Small intestine (tissue), 7 donors: Measurements from ENCODE around the gene GABRA1. TPM values are rescaled to one million over a fixed set of nuclear protein-coding genes. Genes with fewer than 3 reads are reported as not detected.

Experiments
- DNase-seq, 2 donors: peaks; one replicate each; pipeline versions ENCODE4 v3.0.0 to v3.0.0-alpha.2; 2013
- FAIRE-seq: peaks from 2 replicates; lab custom pipeline; 2012; peaks lifted over from hg19 to GRCh38; lab: Jason Lieb, UNC
- H3K27ac ChIP-seq, 3 donors: one replicate each; pipeline ENCODE4 v1.5.1; 2013; ENCODE audit warnings: low read length in 2 of 3, mild to moderate bottlenecking in 2 of 3, control low read depth in 1 of 3, inconsistent platforms in 1 of 3, low read depth in 1 of 3, moderate library complexity in 1 of 3
- H3K27me3 ChIP-seq, 3 donors: one replicate each; pipeline ENCODE4 v1.6.1; 2013; ENCODE audit warnings: low read length in 3 of 3, inconsistent platforms in 1 of 3; ENCODE audit not compliant: control insufficient read depth in 3 of 3, insufficient read depth in 3 of 3
- H3K36me3 ChIP-seq, 3 donors: one replicate each; pipeline ENCODE4 v1.6.1; 2013; ENCODE audit warnings: low read length in 3 of 3, inconsistent platforms in 1 of 3, low read depth in 1 of 3, mild to moderate bottlenecking in 1 of 3, moderate library complexity in 1 of 3; ENCODE audit not compliant: control insufficient read depth in 3 of 3, insufficient read depth in 2 of 3
- H3K4me1 ChIP-seq, 3 donors: one replicate each; pipeline ENCODE4 v1.6.1; 2013; ENCODE audit warnings: low read length in 2 of 3, inconsistent platforms in 1 of 3, low read depth in 1 of 3, mild to moderate bottlenecking in 1 of 3, moderate library complexity in 1 of 3; ENCODE audit not compliant: control insufficient read depth in 3 of 3, insufficient read depth in 2 of 3
- H3K4me3 ChIP-seq, 3 donors: one replicate each; pipeline ENCODE4 v1.5.1; 2013; ENCODE audit warnings: low read length in 3 of 3, control low read depth in 1 of 3, inconsistent platforms in 1 of 3, low read depth in 1 of 3, mild to moderate bottlenecking in 1 of 3, moderate library complexity in 1 of 3
- H3K9me3 ChIP-seq, 2 donors: one replicate each; pipeline ENCODE4 v1.6.1; 2013; ENCODE audit warnings: low read depth in 1 of 2, low read length in 1 of 2; ENCODE audit not compliant: control insufficient read depth in 2 of 2, insufficient read depth in 1 of 2
- WGBS, 3 donors: extraction: QIAGEN DNeasy Blood & Tissue Kit; methylation state at CpG; one replicate each; pipeline ENCODE4 v1.1.7; 2013; 5-methylcytosine and 5-hydroxymethylcytosine counted together
- polyA plus RNA-seq, 4 donors: library from polyadenylated mRNA; stranded (reverse) in 3 of 4; unstranded in 1 of 4; fragments of 200-250 nt in 3 of 4; fragments of 120-200 nt in 1 of 4; gene quantifications; one replicate each; pipeline versions ENCODE4 v1.2.1 to v1.2.3, GENCODE V29; 2013
- donor health status: healthy with polysubstance abuse.
- donor health status: control.
- donor health status: control.
- donor health status: Bipolar disorder and iron deficiency.
- donor health status: healthy.

The GABRA1 gene
- polyA plus RNA-seq, 4 donors: 0.10 TPM; not detected in 2

DNA sequence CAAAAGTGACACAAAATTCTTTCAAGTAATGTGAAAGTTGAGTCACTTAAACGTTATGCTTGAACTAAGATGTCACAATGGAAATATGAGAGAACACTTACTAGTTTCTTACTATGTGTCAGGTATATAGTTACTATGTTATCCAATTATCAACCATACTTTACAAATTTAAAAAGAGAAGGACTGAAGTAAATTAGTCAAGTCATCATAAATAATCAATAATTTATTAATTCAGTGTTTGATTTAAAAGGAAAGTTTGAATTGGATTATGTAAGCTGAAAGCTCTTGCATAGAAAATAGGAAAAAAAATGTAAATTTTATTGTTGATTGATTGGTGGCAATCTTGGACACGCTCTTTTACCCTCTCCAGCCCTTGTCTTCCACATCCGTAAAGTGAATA lies 76.3 kb downstream of the GABRA1 start:
- DNase-seq (no peak), FAIRE-seq (no peak)
- no peaks in the 10 kb centered on the region for H3K36me3 ChIP-seq
- 79 to 84% (median 79%) methylated on average over 3 of the region's 3 CpGs for WGBS, 3 donors
- H3K27me3 ChIP-seq: no peaks in the 10 kb centered on the region
- H3K4me1 ChIP-seq: no peaks in the 10 kb centered on the region
- H3K9me3 ChIP-seq: peaks cover 0 to 6% of the 10 kb centered on the region in 2 donors
- H3K4me3 ChIP-seq: no peak overlapping the region
- H3K27ac ChIP-seq: no peak overlapping the region

- Histone ChIP-seq H3K4me1 (no peaks in the 10 kb centered on the region), H3K36me3 (no peaks in the 10 kb centered on the region), H3K4me3 (no peak overlapping the region), H3K27me3 (no peaks in the 10 kb centered on the region), H3K9me3 (peaks cover 0 to 6% of the 10 kb centered on the region in 2 donors), H3K27ac (no peak overlapping the region)
- WGBS, 3 donors: 52 to 79% (median 60%) methylated on average over 4 of the region's 4 CpGs
- DNase-seq (no peak), FAIRE-seq (no peak)
Measured at GRCh38 chr5:161925960-161926359, 78.0 kb downstream of the GABRA1 start.

GRCh38 chr5:161934486-161934885 lies 86.6 kb downstream of the GABRA1 start:
- H3K36me3 ChIP-seq: no peaks in the 10 kb centered on the region
- no peak overlapping the region for H3K27ac ChIP-seq
- 76 to 79% (median 76%) methylated on average over 3 of the region's 3 CpGs for WGBS, 3 donors
- DNase-seq (no peak), FAIRE-seq (no peak)
- H3K9me3 ChIP-seq: no peaks in the 10 kb centered on the region
- H3K27me3 ChIP-seq: no peaks in the 10 kb centered on the region
- no peaks in the 10 kb centered on the region for H3K4me1 ChIP-seq
- no peak overlapping the region for H3K4me3 ChIP-seq

DNA sequence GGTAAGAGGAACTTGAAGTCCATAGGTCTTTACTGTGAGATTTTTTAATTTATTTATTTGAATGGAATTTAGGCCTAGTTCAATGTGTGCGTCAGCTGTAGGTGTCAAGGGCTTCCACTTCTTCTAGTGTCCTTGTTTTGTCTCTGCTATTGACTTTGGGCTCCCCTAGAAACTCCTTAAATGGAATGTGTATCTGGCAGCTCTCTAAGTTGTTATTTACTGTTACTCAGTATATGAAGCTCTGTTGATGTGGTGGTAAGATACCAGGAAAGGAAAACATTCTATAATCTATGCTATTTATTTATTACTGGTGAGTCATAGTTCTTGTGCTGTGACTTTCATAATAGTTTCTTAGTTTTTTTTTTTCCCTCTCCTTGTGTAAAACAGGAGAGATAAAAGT lies 97.1 kb downstream of the GABRA1 start:
- H3K27me3 ChIP-seq: no peaks in the 10 kb centered on the region
- no peaks in the 10 kb centered on the region for H3K9me3 ChIP-seq
- FAIRE-seq: no peak
- no peak for DNase-seq
- no peaks in the 10 kb centered on the region for H3K4me1 ChIP-seq
- H3K36me3 ChIP-seq: no peaks in the 10 kb centered on the region
- no peak overlapping the region for H3K4me3 ChIP-seq
- no peak overlapping the region for H3K27ac ChIP-seq
- WGBS, 3 donors: 82 to 89% (median 83%) methylated on average over 1 of the region's 1 CpG

GRCh38 chr5:161946911-161947310 lies 99.0 kb downstream of the GABRA1 start:
- DNase-seq: no peak
- Histone ChIP-seq H3K36me3 (no peaks in the 10 kb centered on the region), H3K27ac (no peak overlapping the region), H3K4me3 (no peak overlapping the region), H3K4me1 (no peaks in the 10 kb centered on the region), H3K9me3 (no peaks in the 10 kb centered on the region), H3K27me3 (no peaks in the 10 kb centered on the region)
- FAIRE-seq: no peak
- WGBS, 3 donors: 69 to 74% (median 74%) methylated on average over 4 of the region's 4 CpGs

Other genes with a start within 250 kb of the GABRA1 start
- gene GABRA6, start 162.4 kb upstream of the GABRA1 start, polyA plus RNA-seq: not detected
- 1 to 10 TPM in 1 of 4 donors, under 1 TPM in 1, not detected in 2; 0.03 to 1.7 TPM for gene GABRG2, start 219.7 kb downstream of the GABRA1 start, polyA plus RNA-seq